ENCODE measurements around the gene SYNGR4.
"Not testable (repeated sequence)": the region's sequence is repeated elsewhere in the genome, so short reads cannot be mapped to it uniquely, and the experiment has no call there.

GRCh38 chr19:48317708-48317960 lies 46.5 kb upstream of the SYNGR4 start:
- not testable (repeated sequence) for TF ChIP-seq CTCF (optimal IDR thresholded peaks at IDR 0.05 in 1 of 3, IDR thresholded peaks at IDR 0.05 in 1 of 3, conservative IDR thresholded peaks at IDR 0.05 in 1 of 3; ENCODE audit: extremely low read depth in 1 of 3, insufficient read depth in 2 of 3, low read length in 3 of 3); EZH2 (IDR thresholded peaks at IDR 0.05; ENCODE audit: low read length)

Data from keratinocyte (primary cell).